ENCODE measurements around the gene SSH2. TPM values are rescaled to one million over a fixed set of nuclear protein-coding genes. Genes with fewer than 3 reads are reported as not detected.

Gene SSH2
- total and polyA plus RNA-seq, 2 donors (not counting 1 experiment from before 2014, with no cell fraction given): 51.5 to 183 TPM

DNA sequence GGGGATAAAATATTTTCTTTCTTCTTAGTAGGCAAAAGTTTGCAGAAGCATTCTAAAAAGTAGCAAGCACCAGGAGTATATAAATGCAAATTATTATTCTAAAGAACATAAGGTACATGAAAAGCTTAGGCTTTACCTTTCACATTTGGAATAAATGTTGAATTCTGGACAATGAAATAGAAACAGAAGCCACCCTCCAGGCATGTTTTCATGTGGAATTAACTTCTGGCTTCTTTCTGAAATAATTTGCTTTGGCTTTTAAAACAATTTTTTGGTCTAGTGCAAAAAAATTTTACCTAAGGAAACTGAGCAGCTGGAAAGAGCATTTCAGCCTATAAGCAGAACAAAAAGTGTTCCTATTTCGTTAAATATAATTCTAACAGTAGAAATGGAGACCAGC is 197.8 kb downstream of the SSH2 start:
- Mint-ChIP-seq H3K4me1 (peaks cover 50% of the 10 kb centered on the region), H3K27ac (no peak overlapping the region), H3K9me3 (ENCODE audit: insufficient read depth) (peaks cover 3% of the 10 kb centered on the region), H3K27me3 (no peaks in the 10 kb centered on the region), H3K4me3 (no peak overlapping the region)
- Histone ChIP-seq H3K27ac (ENCODE audit: low read length in 2 of 2) (peak overlapping the region in 1 of 2 donors; percentile 63), H3K4me3 (ENCODE audit: control extremely low read depth in 1 of 5, extremely low read depth in 1 of 5, insufficient read depth in 1 of 5, low read depth in 2 of 5, low read length in 4 of 5) (no peak overlapping the region), H3K79me2 (ENCODE audit: control insufficient read depth, insufficient read depth, low read length) (peaks cover 95% of the 10 kb centered on the region), H3K9me3 (ENCODE audit: control extremely low read depth in 1 of 3, control insufficient read depth in 2 of 3, insufficient read depth in 1 of 3, low read length in 2 of 3) (peaks cover 1 to 5% (median 4%) of the 10 kb centered on the region in 3 donors), H3K4me2 (replicated peaks; ENCODE audit: low read depth, low read length, poor library complexity, severe bottlenecking) (no peak overlapping the region), H4K20me1 (ENCODE audit: control insufficient read depth, insufficient read depth, low read length, poor library complexity, severe bottlenecking) (no peaks in the 10 kb centered on the region), H2AFZ (ENCODE audit: insufficient read depth, low read depth, low read length, poor library complexity, severe bottlenecking) (no peak overlapping the region), H3K36me3 (replicated peaks in 1 of 2; ENCODE audit: control extremely low read depth in 1 of 2, control insufficient read depth in 1 of 2, extremely low read depth in 1 of 2, insufficient read depth in 2 of 2, low read length in 1 of 2) (peaks cover 1 to 19% of the 10 kb centered on the region in 2 experiments), H3K4me1 (ENCODE audit: control insufficient read depth in 2 of 2, insufficient read depth in 2 of 2, low read length in 2 of 2) (peaks cover 16 to 23% of the 10 kb centered on the region in 2 donors), H3K27me3 (replicated peaks in 1 of 4; ENCODE audit: control extremely low read depth in 1 of 4, control insufficient read depth in 3 of 4, insufficient read depth in 4 of 4, low read length in 3 of 4) (no peaks in the 10 kb centered on the region), H3K9ac (ENCODE audit: low read length) (no peak overlapping the region)
- no CpG with 5 or more reads among the region's 1 CpG for WGBS (ENCODE audit: insufficient coverage)
- intact Hi-C loops (cut with micrococcal nuclease): no loop called here
- TF ChIP-seq, protein P1, sequence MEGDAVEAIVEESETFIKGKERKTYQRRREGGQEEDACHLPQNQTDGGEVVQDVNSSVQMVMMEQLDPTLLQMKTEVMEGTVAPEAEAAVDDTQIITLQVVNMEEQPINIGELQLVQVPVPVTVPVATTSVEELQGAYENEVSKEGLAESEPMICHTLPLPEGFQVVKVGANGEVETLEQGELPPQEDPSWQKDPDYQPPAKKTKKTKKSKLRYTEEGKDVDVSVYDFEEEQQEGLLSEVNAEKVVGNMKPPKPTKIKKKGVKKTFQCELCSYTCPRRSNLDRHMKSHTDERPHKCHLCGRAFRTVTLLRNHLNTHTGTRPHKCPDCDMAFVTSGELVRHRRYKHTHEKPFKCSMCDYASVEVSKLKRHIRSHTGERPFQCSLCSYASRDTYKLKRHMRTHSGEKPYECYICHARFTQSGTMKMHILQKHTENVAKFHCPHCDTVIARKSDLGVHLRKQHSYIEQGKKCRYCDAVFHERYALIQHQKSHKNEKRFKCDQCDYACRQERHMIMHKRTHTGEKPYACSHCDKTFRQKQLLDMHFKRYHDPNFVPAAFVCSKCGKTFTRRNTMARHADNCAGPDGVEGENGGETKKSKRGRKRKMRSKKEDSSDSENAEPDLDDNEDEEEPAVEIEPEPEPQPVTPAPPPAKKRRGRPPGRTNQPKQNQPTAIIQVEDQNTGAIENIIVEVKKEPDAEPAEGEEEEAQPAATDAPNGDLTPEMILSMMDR (IDR thresholded peaks at IDR 0.05): no peak
- TF ChIP-seq EZH2 (IDR thresholded peaks at IDR 0.05; ENCODE audit: borderline replicate concordance, insufficient read depth, low read depth, low read length, poor library complexity, severe bottlenecking): no peak
- CTCF ChIA-PET: interaction anchor here (1.3 to 1.7 kb wide), 3 partner anchors 11 to 50 kb away, joined by 3 to 6 read pairs (median 3); no protein-coding TSS in a partner anchor
- POLR2A ChIA-PET: no interaction called here
- no peak for ATAC-seq (ENCODE audit: low read depth)
- no peak for DNase-seq

DNA sequence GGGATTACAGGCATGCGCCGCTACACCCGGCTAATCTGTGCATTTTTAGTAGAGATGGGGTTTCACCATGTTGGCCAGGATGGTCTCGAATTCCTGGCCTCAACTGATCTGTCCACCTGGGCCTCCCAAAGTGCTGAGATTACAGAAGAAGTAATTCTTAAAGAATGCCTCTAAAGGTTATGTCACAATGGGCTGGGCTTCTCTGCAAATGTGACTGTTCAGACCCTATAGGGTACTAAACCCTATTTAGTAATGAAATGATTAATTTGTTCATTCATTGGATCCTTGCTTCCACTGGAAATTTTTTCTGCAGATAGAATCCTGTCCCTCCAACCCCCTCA is 198.5 kb downstream of the SSH2 start:
- TF ChIP-seq, protein P1 (IDR thresholded peaks at IDR 0.05): no peak
- no peak for TF ChIP-seq EZH2 (IDR thresholded peaks at IDR 0.05; ENCODE audit: borderline replicate concordance, insufficient read depth, low read depth, low read length, poor library complexity, severe bottlenecking)
- Mint-ChIP-seq H3K27ac (no peak overlapping the region), H3K4me1 (peaks cover 56% of the 10 kb centered on the region), H3K27me3 (no peaks in the 10 kb centered on the region), H3K4me3 (no peak overlapping the region), H3K9me3 (ENCODE audit: insufficient read depth) (peaks cover 3% of the 10 kb centered on the region)
- 100% methylated on average over 3 of the region's 4 CpGs for WGBS (ENCODE audit: insufficient coverage)
- DNase-seq (no peak), ATAC-seq (ENCODE audit: low read depth) (no peak)
- Histone ChIP-seq H3K27me3 (replicated peaks in 1 of 4; ENCODE audit: control extremely low read depth in 1 of 4, control insufficient read depth in 3 of 4, insufficient read depth in 4 of 4, low read length in 3 of 4) (no peaks in the 10 kb centered on the region), H3K9ac (ENCODE audit: low read length) (no peak overlapping the region), H2AFZ (ENCODE audit: insufficient read depth, low read depth, low read length, poor library complexity, severe bottlenecking) (no peak overlapping the region), H3K9me3 (ENCODE audit: control extremely low read depth in 1 of 3, control insufficient read depth in 2 of 3, insufficient read depth in 1 of 3, low read length in 2 of 3) (peaks cover 1 to 5% (median 4%) of the 10 kb centered on the region in 3 donors), H3K79me2 (ENCODE audit: control insufficient read depth, insufficient read depth, low read length) (peaks cover 96% of the 10 kb centered on the region), H3K4me2 (replicated peaks; ENCODE audit: low read depth, low read length, poor library complexity, severe bottlenecking) (no peak overlapping the region), H3K27ac (ENCODE audit: low read length in 2 of 2) (peak overlapping the region in 1 of 2 donors; percentile 63), H3K36me3 (replicated peaks in 1 of 2; ENCODE audit: control extremely low read depth in 1 of 2, control insufficient read depth in 1 of 2, extremely low read depth in 1 of 2, insufficient read depth in 2 of 2, low read length in 1 of 2) (peaks cover 1 to 19% of the 10 kb centered on the region in 2 experiments), H3K4me3 (ENCODE audit: control extremely low read depth in 1 of 5, extremely low read depth in 1 of 5, insufficient read depth in 1 of 5, low read depth in 2 of 5, low read length in 4 of 5) (no peak overlapping the region), H4K20me1 (ENCODE audit: control insufficient read depth, insufficient read depth, low read length, poor library complexity, severe bottlenecking) (no peaks in the 10 kb centered on the region), H3K4me1 (ENCODE audit: control insufficient read depth in 2 of 2, insufficient read depth in 2 of 2, low read length in 2 of 2) (peaks cover 22 to 30% of the 10 kb centered on the region in 2 donors)
- ChIA-PET POLR2A (no interaction called here), CTCF (interaction anchor here (1.6 kb wide), 1 partner anchor 49 kb away, joined by 6 read pairs; no protein-coding TSS in a partner anchor)
- intact Hi-C loops (cut with micrococcal nuclease): no loop called here

Data from B cell (primary cell).